HG02852 (cell line): ENCODE results near the gene MLH3.

Source experiments
- ATAC-seq: cut with Tn5 transposase; IDR thresholded peaks from one replicate; pipeline ENCODE4 v1.9.1; 2021; ENCODE audit warnings: mild to moderate bottlenecking, moderate library complexity; ENCODE audit not compliant: unreplicated experiment

The MLH3 gene

DNA sequence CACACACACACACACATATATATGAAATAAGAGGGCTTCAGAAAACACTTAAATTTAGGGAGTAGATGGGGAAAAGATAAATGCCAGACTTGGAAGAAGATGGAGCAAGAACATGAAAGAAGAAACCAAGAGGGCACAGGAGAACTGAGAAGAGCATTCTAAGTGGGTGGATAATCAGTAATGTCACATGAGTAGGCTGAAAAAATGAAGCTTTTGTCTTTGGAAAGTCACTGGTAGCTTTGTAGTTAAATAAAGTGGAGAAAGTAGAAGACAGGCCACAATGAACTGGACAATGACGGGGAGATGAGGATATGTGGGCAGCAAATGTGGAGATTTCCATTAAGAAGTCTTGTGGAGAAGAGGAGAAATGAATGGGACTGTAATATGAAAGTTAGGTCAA, 15.9 kb upstream of the MLH3 start:
- no peak for ATAC-seq

DNA sequence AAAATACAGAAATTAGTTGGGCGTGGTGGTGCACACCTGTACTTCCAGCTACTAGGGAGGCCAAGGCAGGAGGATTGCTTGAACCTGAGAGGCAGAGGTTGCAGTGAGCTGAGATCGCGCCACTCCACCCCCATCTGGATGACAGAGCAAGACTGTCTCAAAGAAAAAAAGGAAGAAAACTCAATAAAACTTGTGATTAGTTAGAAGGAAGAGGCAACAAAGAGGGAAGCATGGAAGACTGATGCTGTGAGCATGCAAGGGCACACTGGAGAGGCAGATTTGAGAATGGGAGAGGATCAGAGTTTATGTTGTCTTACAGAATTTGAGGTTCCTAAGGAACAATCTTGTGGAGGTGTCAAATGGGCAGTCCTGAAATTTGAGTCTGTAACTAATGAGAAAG, 15.4 kb upstream of the MLH3 start:
- no peak for ATAC-seq

DNA sequence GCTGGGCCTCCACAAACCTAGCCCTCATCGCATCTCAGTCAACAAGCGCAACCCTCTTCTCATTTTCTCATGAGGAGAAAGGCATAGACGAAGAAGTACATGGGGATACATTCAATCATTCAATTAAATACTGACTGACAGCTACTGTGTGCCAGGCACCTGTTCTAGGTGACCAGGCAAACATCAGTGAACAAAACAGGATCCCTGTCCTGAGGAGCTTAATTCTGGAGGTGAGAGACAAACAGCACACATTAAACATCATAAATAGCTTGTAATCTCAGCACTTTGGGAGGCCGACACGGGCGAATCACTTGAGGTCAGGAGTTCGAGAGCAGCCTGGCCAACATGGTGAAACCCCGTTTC, 12.9 kb upstream of the MLH3 start:
- peak; percentile 21 for ATAC-seq

DNA sequence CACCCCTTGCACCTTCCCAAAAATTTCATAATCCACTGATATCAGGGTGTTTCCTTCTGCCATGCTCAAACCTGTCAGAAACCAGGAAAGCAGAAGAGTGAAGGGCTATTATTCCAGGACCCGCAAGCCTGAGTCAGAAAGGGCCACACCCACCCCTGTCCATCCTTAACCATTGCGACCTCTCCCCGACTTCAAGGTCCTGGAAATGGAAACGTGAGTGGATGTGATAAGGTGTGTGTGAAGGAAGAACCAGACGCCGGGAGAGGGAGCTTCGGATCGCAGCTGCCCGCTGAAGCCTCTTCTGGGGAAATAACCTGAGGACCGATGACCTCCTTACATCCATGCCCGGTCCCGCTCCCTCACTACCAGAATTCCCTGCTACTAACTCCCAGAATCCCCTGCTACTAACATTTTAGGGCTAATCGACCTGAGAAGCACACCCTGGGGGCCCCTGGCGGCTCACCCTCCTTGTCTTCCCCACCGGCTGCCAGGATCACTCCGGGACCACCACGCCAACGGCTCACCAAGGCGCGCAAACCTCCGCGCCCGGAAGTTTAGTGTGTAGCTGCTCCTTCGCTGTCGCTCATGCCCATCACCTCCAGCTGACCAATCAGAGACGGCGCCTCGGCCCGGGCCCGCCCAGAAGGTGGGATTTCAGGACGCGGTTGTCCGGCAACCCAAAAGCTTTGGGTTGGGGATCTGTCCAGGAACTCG, 12.4 kb upstream of the MLH3 start, which contains the start of gene ACYP1:
ACYP1 (minus strand) TSS at position 534 of the 714 bp plus-strand sequence; CDS start at position 63, 471 bp downstream.
- ATAC-seq = peak; percentile 96

DNA sequence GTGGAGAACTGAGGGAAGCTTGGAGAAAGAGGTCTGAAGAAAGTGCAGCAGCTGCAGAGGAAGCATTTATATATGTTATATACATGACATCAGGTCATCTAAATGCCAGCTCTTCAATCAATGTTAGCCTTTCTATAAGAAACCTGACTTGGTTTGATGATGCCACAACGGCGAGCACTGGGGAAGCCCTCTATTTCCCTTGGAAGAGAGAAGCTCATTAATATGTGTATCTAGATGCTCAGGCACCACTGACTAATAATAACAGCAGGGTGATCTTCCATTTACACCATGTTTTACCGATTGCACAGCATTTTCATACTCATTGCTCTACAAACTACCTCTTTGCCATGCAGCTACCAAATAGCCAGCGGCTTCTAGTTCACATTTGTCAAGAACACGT, 11.7 kb upstream of the MLH3 start:
- ATAC-seq = no peak

DNA sequence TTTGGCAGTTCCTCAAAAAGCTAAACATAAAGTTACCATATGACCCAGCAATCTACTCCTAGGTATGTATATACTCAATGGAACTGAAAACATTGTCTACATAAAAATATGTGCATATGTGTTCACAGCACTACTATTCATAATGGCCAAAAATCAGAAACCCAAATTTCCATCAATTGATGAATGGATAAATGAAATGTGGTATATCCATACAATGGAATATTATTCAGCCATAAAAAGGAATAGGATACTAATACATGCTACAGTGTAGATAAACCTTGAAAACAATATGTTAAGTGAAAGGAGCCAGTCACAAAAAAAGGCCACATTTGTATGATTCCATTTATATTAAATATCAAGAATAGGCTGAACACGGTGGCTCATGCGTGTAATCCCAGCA, 9.2 kb upstream of the MLH3 start:
- no peak for ATAC-seq

DNA sequence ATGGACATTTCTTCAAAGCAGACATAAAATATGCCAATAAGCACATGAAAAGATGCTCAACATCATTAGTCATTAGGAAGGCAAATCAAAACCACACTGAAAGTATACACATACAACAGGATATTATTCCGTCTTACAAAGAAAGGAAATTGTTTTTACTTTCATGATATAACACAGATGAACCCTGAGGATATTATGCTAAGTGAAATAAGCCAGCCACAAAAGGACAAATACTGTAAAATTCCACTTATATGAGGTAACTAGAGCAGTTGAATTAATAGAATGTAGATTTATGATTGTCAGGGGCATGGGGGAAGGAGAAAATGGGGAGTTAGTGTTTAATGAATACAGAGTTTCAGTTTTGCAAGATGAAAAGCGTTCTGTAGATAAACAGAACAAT, 8.4 kb upstream of the MLH3 start:
- ATAC-seq = no peak

DNA sequence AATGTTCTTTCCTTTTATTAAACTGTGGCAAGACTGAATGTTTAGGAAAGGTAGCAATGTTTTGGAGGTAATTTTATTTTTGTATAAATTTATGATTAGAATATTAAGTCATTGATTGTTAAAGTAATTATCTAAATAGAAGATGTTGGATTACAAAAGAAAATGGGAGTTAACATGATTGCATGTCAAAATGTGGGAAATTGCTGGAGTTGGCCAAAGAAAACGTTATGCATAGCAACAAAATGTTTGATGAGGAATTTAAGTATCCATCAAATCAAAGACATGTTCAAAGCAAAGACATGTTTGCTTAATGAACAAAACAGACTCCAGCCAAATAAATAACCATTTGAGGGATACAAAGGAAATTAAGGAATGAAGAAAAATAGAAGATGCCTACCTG, 3.2 kb upstream of the MLH3 start:
- no peak for ATAC-seq

DNA sequence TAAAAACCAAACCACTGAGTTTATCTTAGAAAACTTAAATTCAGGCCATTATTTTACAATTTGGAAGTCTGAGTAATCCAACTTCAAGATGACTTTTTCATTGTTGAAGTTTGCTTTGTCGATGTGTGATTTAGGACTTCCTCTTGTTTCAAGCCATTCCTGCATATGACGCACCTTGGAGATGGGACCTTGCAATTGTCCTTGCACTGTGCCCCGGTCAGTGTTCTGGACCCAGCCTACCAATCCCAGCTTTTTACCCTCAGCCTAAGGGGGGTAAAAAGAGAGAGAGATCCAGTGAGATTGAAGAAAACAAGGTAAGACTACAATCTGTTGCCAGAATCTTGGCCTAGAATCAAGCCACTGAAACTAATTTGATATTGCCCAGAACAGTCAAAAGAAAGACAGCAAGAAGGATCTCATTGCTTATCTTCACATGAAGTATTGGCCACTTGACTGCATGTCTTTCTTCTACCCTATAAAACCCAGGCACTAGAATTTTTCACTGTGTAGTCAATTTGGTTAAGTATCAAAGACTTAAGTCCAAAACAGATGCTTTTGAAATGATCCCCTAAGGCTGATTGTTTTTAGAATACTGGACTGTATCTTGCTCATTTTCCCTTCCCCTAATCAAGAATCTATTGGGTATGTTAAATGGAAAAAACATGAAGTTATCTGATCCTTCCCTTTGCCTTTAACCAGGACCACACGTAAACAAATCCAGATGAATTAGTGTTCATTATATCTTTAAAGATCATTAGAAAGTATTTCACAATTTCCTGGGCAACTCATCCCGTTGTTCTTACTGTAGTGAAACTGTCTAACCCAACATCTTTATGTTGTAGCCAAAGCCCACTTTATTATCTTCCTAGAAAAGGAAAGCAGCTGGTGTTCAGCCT, 2.4 kb upstream of the MLH3 start:
- no peak for ATAC-seq

DNA sequence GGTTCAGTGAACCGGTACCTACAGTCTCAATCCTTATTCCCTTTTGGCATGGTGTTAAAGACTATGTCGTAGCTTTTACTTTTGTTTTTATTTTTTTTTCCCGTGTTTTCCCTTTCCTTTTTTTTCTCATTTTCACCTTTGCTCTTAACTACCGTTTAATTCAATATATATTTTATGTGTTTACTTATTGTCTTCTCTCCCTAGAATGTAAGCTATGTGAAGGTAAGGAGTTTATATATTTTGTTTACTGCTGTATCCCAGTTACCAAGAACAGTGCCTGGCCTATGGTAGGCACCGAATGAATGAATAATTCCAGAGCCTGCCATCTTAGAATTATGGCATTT, 261 bp upstream of the MLH3 start:
- ATAC-seq = no peak

DNA sequence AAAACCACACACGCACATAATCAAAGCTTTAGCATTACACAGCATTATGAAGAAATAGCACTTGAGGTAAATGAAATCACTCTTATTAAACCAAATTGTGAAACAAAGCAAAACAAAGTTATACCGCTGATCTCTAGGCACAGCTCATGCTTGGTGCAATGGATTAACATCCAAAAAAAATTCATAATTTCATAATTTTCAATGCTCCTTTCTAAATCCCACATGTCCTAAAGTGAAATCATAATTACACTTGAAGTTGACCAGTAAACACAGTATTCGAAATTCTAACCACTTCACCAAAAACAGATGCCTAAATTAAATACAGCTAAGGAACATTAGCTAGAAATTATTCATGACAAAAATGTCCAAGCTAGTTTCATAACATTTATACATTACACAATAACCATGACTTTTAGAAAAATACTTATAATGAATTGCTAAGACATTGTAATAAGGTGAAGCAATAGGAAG, 1.5 kb downstream of the MLH3 start:
- ATAC-seq = no peak

DNA sequence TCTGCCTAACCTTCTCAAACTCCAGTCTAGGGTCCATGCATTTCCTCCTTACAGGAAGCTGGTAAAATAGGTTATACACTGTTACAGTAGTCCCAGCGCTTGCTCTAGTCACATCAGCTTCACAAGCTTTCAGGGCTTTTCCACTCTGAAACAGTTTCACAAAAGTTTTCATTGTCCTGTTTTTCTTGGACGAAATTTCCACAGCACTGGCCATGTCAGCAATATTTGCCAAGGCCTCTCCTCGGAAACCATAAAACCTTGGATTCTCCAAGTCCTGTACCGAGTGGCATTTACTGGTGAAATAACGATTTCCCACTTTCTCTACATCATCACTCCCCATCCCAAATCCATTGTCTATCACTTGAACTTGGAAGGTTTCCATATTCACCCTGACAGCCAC, 2.1 kb downstream of the MLH3 start:
- no peak for ATAC-seq

DNA sequence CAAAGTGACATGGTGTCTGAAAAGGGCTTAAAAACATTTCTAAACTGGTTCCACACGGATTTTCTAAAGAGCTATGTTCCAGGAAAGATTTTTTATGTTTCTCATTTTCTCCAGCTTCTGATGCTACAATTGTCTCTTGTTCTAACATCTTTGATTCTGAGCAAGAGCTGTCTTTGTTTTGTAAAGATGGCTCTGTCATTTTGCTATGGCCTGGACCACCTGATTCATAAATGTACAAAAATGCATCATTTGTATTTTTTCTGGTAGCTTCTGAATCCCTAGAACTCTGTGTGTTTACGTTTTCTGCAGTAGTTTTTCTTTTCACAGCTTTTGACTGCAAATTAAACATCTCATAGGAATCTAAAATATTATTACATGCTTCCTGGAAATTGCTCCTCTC, 3.2 kb downstream of the MLH3 start:
- no peak for ATAC-seq

DNA sequence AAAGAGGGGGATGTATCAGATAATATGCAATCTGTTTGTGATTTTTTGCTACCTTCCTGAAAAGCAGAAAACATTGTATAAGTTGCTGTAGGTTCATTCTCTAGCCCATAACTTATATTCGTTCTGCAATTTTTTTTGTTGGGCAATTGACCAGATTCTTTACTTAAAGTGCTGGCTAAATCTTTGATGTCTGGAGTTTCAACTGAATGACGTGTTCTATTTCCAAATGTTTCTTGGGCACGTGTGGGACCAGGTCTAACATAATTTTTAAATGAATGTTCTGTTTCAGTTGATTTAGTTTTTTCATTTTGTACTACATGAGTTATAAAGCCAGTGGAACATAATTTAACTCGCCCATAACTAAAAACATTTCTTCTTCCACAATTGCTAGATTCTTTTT, 3.8 kb downstream of the MLH3 start:
- ATAC-seq = no peak

DNA sequence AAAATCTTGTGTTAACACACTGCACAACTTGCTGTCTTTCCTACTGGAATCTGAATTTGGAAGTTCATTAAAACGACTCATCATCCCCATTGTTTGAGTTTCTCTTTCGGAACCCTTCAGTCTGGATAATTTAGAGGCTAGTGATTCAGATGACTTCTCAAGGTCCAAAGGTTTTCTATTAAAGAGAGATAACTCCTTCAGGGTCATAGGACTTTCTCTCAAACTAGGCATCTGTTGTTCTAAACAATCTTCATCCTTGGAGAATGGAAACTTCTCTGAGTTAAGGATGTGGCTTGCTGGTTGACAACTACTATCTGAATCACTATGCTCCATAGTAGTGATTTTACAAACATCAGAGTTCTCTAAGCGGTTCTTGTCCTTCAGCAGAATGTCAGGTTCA, 4.4 kb downstream of the MLH3 start:
- ATAC-seq = no peak

DNA sequence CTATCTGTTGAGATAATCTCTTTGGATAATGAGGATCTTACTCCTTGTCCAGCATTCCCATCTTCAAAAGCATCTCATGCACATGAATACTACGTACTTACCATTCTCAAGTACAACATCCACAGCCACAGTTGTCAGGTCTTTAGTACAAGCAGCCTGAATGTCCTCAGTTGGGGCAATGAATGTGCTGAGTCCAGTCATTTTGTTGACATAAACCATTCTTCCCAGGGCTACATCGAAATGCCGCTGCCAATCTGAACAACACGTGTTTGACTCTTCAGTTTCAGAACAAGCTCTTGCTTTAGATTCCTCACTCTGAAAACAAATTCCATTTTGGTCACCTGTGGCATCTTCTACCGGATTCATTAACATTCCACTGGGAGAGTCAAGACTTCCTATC, 5.0 kb downstream of the MLH3 start:
- no peak for ATAC-seq

DNA sequence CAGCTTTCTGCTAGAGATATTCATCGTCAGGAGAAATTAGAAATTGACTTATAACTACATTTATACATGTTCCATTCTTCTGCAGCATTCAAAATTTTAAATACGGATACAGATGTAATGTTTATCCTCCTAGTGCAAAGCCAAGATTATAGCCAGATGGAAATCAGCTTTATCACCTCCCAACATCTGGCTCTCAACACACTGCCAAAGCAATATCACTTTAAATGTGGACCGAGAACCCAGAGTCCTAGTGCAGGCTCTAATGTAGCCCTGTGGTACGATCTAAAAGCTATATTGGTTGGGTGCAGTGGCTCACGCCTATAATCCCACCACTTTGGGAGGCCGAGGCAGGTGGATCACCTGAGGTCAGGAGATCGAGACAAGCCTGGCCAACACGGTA, 6.5 kb downstream of the MLH3 start:
- ATAC-seq = no peak

DNA sequence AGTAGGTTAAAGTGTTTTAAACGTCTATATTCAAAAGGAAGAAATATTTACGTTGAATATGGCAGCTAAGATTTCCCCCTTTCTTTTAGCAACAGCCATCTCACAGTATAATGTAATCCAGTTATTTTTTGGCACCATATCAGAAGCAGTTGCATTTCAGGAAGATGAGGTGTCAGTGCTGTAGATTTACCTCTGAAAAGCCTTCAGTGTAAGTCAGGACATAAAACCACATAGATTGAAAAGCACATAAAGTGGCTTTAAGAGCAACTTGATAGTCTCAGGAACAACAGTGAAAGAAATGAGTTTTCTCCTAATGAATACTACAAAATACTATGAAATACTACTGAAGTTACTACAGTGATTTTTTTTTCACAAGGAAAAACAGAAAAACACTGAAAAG, 6.9 kb downstream of the MLH3 start:
- no peak for ATAC-seq

DNA sequence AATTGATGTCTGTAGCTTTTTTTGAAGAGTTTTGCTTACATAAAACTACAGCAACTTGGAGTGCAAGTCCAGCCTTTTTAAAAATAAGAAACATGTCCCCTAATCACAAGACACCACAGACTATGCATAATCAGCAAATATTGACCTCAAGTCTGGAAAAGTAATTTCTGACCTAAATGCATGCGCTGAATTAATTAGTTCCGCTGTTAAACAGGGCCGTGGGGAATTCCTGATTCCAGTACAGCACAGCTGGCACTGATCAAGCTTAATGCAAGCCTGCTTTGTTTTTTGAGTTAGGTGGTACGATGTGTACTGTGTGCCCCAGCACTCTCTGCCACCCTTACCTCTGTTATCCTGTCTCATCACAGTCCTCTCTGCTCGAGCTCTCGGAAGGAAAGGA, 9.2 kb downstream of the MLH3 start:
- ATAC-seq = no peak

DNA sequence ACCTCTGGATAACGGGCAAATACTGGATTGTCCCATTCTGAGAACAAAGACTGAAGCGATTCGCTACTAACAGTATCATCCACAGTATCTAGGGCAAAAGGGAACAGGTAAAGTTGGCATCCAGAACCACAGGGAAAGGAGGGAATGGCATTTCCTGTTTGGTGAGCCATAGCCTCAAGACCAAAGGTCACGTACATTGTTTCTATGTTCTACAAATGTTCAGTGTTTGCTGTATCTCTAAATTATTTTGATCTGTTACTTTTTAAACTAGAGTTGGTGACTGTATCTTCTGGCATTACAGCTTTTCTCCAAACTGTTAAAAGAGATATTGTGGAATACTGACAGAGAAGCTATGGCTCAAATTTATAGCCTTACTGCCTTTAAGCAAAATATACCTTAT, 9.7 kb downstream of the MLH3 start:
- no peak for ATAC-seq

DNA sequence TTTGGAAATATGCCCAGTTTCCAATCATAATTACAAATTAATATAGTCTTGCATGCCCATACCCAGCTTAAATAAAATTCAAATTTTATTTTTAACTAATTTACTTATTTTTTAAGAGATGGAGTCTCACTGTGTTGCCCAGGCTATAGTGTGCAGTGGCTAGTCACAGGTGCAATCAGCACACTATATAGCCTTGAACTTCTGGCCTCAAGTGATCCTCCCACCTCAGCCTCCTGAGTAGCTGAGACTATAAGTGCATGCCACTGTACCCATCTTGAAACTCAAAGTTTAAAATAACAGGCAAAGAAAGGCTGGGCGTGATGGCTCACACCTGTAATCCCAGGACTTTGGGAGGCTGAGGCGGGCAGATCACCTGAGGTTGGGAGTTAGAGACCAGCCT, 10.3 kb downstream of the MLH3 start:
- no peak for ATAC-seq

DNA sequence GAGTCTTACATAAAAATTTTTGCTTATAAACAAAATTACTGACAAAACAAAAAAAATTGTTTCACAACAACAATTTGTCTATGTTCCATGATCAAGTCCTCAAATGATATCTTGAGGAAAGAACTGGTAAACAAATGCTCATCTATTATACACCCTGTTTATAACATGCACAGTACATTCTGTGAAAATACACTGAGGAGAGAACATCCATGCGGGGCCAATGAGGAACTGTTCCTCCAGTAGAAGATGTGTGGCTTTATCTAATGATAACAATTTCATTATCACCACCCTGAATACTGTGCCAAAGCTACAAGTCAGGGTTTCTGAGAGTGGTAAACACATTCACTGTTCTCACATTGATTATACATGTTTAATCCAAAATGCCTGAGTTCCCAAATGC, 10.8 kb downstream of the MLH3 start:
- no peak for ATAC-seq
